SK-N-MC (cell line): ENCODE data around the gene POMP.

ENCODE experiments used
- EZH2 ChIP-seq: fragments of 200-600 bp; sonication (generic); IDR thresholded peaks from one replicate; pipeline ENCODE4 v1.6.1; 2017; ENCODE audit warnings: antibody characterized with exemption
- POLR2AphosphoS5 ChIP-seq: IDR thresholded peaks from 2 replicates; pipeline ENCODE4 v1.6.1; 2012; ENCODE audit warnings: mild to moderate bottlenecking, low read depth, low read length, borderline replicate concordance

- TF ChIP-seq POLR2AphosphoS5 (no peak), EZH2 (no peak)
Measured at GRCh38 chr13:28626266-28626665, 32.7 kb upstream of the POMP start.
